Adrenal gland (tissue), 12 donors: ENCODE measurements around the gene FHOD3. TPM values are rescaled to one million over a fixed set of nuclear protein-coding genes. Genes with fewer than 3 reads are reported as not detected.
A peak's percentile ranks its signal among the peaks of the same experiment; 100 is the strongest.

Source experiments
- DNase-seq, 7 donors: peaks; one replicate each; pipeline ENCODE4 v3.0.0-alpha.2; 2019 to 2020
- H3K27ac ChIP-seq, 5 donors: fragments of 200-600 bp; sonication (generic) in 4 of 5; 1 replicate in 3 of 5; 2 replicates in 2 of 5; pipeline versions ENCODE4 v1.5.1 to v1.8.0; 2016 to 2020; ENCODE audit warnings: mild to moderate bottlenecking in 1 of 5
- H3K27me3 ChIP-seq: fragments of 200-600 bp; 2 replicates; pipeline ENCODE4 v1.8.0; 2021
- H3K36me3 ChIP-seq, 2 donors: fragments of 200-600 bp; replicated peaks in 1 of 2; 1 replicate in 1 of 2; 2 replicates in 1 of 2; pipeline versions ENCODE4 v1.5.1 to v1.8.0; 2018 to 2022
- H3K4me1 ChIP-seq, 2 donors: fragments of 200-600 bp; replicated peaks in 1 of 2; 1 replicate in 1 of 2; 2 replicates in 1 of 2; pipeline versions ENCODE4 v1.5.1 to v1.8.0; 2018 to 2021
- H3K4me3 ChIP-seq, 4 donors: fragments of 200-600 bp; sonication (generic) in 3 of 4; one replicate each; pipeline ENCODE4 v1.5.1; 2016 to 2018
- H3K9me3 ChIP-seq, 3 donors: fragments of 200-600 bp; sonication (generic) in 1 of 3; replicated peaks in 1 of 3; 1 replicate in 2 of 3; 2 replicates in 1 of 3; pipeline versions ENCODE4 v1.5.1 to v1.8.0; 2016 to 2021
- POLR2A ChIP-seq, 2 donors: fragments of 450-650 bp; IDR thresholded peaks; one replicate each; pipeline ENCODE4 v1.6.1; 2017; ENCODE audit warnings: antibody characterized with exemption in 2 of 2, mild to moderate bottlenecking in 2 of 2, moderate library complexity in 1 of 2
- WGBS, 4 donors: extraction: QIAGEN DNeasy Blood & Tissue Kit in 2 of 4; methylation state at CpG; one replicate each; pipeline versions ENCODE4 v1.1.5 to v1.1.7; 2013 to 2017; 5-methylcytosine and 5-hydroxymethylcytosine counted together
- intact Hi-C, 2 donors: fragments of 100-400 bp; cut with DNase I; formaldehyde crosslinking; loops; one replicate each; pipeline versions ENCODE4 v1.14.1 to v1.15.0; 2022 to 2023
- polyA plus RNA-seq, 3 donors: library from polyadenylated mRNA; stranded (reverse); fragments of 200-250 nt in 2 of 3; fragments of 350-450 nt in 1 of 3; fragmentation: Illumina TruSeq in 1 of 3; extraction: RNeasy Lipid Tissue Mini Kit (QIAGEN cat#74804) in 1 of 3; gene quantifications; one replicate each; pipeline ENCODE4 v1.2.3, GENCODE V29; 2013 to 2014
- total RNA-seq, 9 donors: library from RNA; depleted of rRNA in 4 of 9; stranded (reverse); fragments of >200 nt in 4 of 9; fragments of 120-200 nt in 1 of 9; fragmentation: NEBNext Ultra II Directional in 1 of 9; extraction: Animal tissue kit (Norgen Biotek cat#: 25700) in 1 of 9; gene quantifications; one replicate each; pipeline versions ENCODE4 v1.1.0 to v1.2.4, GENCODE V29; 2013 to 2023
- TF ChIP-seq, protein P1 (sequence below), 6 experiments: fragments of 450-650 bp in 4 of 6; fragments of 200-600 bp in 2 of 6; sonication (generic) in 1 of 6; IDR thresholded peaks; 1 replicate in 5 of 6; 2 replicates in 1 of 6; pipeline versions ENCODE4 v1.5.1 to v1.8.0; 2016 to 2021; ENCODE audit warnings: antibody characterized with exemption in 6 of 6, mild to moderate bottlenecking in 2 of 6, moderate library complexity in 1 of 6
- donor health status: healthy with polysubstance abuse.
- donor health status: Bipolar disorder and iron deficiency.
- donor health status: DM: yes; HTN: yes; CAD: no.
- donor health status: DM: no; HTN: no; CAD: no.
- donor health status: DM: no; HTN: no; CAD: no.
- donor health status: DM: yes; HTN: yes; CAD: no.

The FHOD3 gene
- total and polyA plus RNA-seq, 12 donors: 17.5 to 87.9 (median 48.5) TPM

DNA sequence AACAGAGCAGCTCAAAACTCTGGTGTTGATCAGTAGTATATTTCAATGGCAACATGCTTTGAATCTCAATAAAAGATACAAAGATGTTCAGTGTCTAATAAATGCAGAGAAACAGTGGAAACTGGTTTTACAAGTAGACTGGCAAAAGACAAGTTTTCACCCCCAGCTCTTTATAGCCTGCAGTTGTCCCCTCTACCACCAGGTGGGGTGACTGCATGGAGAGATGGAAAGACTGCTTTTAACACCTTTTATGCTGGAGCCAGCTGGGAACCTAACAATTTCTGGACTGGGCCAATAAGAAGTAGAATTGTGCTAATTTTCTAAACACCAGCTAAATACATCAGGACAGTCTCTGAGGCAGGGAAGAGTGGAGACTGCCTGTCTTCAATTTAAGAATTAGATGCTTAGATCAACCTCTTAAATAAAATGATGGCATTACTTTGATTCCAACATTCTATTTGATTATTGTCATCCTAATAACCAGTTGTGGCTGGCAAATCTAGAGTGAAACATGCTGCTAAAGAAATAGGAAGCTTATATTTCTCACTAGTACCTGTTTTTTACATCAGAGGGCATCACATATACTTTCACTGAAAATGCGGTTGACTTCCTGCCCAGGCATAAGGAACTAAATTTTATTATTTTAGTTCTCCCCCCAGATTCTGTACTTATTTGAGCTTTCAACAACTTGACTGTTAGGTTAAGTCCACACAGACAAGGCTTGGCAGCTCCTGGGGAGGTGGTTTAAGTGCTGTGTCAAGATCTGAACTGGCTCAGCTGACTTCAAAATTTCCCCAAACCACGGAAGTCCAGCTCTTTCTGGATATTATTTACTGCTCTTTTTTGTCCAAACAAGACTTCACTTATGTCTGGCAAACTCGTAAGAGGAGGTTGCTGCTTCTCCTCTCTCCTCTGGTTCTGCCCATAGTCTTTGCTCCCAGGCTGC is 390.8 kb downstream of the FHOD3 start:
- no peak overlapping the region for H3K4me3 ChIP-seq
- no peaks in the 10 kb centered on the region for H3K4me1 ChIP-seq
- no peaks in the 10 kb centered on the region for H3K36me3 ChIP-seq
- DNase-seq: peak; percentile 66 to 91 (median 70)
- TF ChIP-seq, protein P1, sequence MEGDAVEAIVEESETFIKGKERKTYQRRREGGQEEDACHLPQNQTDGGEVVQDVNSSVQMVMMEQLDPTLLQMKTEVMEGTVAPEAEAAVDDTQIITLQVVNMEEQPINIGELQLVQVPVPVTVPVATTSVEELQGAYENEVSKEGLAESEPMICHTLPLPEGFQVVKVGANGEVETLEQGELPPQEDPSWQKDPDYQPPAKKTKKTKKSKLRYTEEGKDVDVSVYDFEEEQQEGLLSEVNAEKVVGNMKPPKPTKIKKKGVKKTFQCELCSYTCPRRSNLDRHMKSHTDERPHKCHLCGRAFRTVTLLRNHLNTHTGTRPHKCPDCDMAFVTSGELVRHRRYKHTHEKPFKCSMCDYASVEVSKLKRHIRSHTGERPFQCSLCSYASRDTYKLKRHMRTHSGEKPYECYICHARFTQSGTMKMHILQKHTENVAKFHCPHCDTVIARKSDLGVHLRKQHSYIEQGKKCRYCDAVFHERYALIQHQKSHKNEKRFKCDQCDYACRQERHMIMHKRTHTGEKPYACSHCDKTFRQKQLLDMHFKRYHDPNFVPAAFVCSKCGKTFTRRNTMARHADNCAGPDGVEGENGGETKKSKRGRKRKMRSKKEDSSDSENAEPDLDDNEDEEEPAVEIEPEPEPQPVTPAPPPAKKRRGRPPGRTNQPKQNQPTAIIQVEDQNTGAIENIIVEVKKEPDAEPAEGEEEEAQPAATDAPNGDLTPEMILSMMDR (IDR thresholded peaks at IDR 0.05): peak; percentile 80 to 89 (median 84)
- TF ChIP-seq POLR2A (IDR thresholded peaks at IDR 0.05): no peak
- intact Hi-C loops: loop anchor here in 1 of 2 donors (5.0 kb wide), 1 partner anchor 74 kb away; no protein-coding TSS in a partner anchor
- WGBS, 4 donors: 66 to 78% (median 76%) methylated on average over 3 of the region's 3 CpGs
- no peaks in the 10 kb centered on the region for H3K9me3 ChIP-seq
- H3K27me3 ChIP-seq: no peaks in the 10 kb centered on the region
- H3K27ac ChIP-seq: no peak overlapping the region

DNA sequence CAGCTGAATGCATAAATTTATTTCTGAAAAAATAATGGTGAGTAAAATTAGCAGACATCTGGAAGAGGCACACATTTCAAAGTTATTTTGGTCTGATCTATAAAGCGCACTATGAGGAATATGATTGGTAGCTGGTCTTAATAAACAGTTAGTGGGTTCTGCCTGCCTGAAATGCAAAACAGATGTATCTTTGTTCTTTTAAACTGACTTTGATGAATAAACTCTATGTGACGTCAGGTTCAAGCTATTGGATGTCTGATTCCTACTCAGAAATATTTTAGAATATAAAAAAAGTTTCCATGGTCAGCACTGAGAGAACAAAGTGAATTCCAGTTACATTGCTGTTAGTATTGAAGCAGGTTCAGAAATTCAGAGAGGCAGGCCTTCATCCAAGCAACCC is 394.9 kb downstream of the FHOD3 start:
- intact Hi-C loops: loop anchor here in 1 of 2 donors (5.0 kb wide), 1 partner anchor 65 kb away; no protein-coding TSS in a partner anchor
- TF ChIP-seq, protein P1 (IDR thresholded peaks at IDR 0.05): no peak
- no peak for TF ChIP-seq POLR2A (IDR thresholded peaks at IDR 0.05)
- WGBS, 4 donors: 80 to 84% (median 81%) methylated on average over 2 of the region's 2 CpGs
- H3K36me3 ChIP-seq: no peaks in the 10 kb centered on the region
- DNase-seq: no peak
- H3K4me3 ChIP-seq: no peak overlapping the region
- H3K4me1 ChIP-seq: no peaks in the 10 kb centered on the region
- H3K27me3 ChIP-seq: no peaks in the 10 kb centered on the region
- peak overlapping the region in 1 of 5 donors; percentile 33 for H3K27ac ChIP-seq
- H3K9me3 ChIP-seq: no peaks in the 10 kb centered on the region

DNA sequence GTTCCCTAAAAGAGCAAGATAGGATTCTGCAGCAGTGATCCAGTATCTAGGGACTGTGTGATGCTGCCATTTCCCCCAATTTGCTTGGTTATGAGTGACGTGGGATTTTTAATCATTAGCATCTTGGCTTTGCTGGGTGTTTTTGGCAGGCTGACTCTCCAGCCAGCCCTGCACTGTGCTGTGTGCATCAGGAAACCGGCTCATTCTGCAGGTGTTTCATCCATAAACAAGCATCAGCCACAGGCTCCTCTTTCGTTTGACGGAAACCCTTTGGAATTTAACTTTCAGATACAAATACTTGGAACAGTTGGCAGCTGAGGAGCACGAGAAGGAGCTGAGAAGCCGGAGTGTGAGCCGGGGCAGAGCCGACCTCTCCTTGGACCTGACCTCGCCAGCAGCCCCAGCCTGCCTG is 395.4 kb downstream of the FHOD3 start:
- no peak overlapping the region for H3K4me3 ChIP-seq
- intact Hi-C loops: loop anchor here in 1 of 2 donors (5.0 kb wide), 1 partner anchor 64 kb away; no protein-coding TSS in a partner anchor

More for the DNA sequence above, 395.4 kb downstream of the FHOD3 start:
- Histone ChIP-seq H3K9me3 (no peaks in the 10 kb centered on the region), H3K36me3 (no peaks in the 10 kb centered on the region), H3K4me1 (no peaks in the 10 kb centered on the region), H3K27ac (peak overlapping the region in 1 of 5 donors; percentile 33), H3K27me3 (no peaks in the 10 kb centered on the region)
- WGBS, 4 donors: 79 to 84% (median 81%) methylated on average over 9 of the region's 9 CpGs
- TF ChIP-seq, protein P1 (IDR thresholded peaks at IDR 0.05): no peak
- no peak for TF ChIP-seq POLR2A (IDR thresholded peaks at IDR 0.05)
- DNase-seq: no peak
